ENCODE measurements around the gene YPEL5. TPM values are rescaled to one million over a fixed set of nuclear protein-coding genes. Genes with fewer than 3 reads are reported as not detected.

The YPEL5 gene
- total RNA-seq, 1 donor from 2014 or later: 57.4 TPM

- no peak for TF ChIP-seq CTCF (IDR thresholded peaks at IDR 0.05)
- no peaks in the 10 kb centered on the region for H3K36me3 Mint-ChIP-seq (ENCODE audit: low read depth)
- peaks cover 4% of the 10 kb centered on the region for H3K9me3 Mint-ChIP-seq
- no peak overlapping the region for H3K27ac Mint-ChIP-seq
- H3K4me3 Mint-ChIP-seq: no peak overlapping the region
- DNase-seq (no peak), ATAC-seq (ENCODE audit: low read depth) (no peak)
- CTCF ChIA-PET: interaction anchor here (1.3 kb wide), 1 partner anchor 12 kb away, joined by 3 read pairs; no protein-coding TSS in a partner anchor
- peaks cover 3% of the 10 kb centered on the region for H3K27me3 Mint-ChIP-seq
- intact Hi-C loops (cut with micrococcal nuclease): no loop called here
- POLR2A ChIA-PET: no interaction called here
- H3K4me1 Mint-ChIP-seq: no peaks in the 10 kb centered on the region
Measured at GRCh38 chr2:30127016-30127893, 19.6 kb upstream of the YPEL5 start.

- POLR2A ChIA-PET: no interaction called here
- intact Hi-C loops (cut with micrococcal nuclease): no loop called here
- DNase-seq: no peak
- no peaks in the 10 kb centered on the region for H3K36me3 Mint-ChIP-seq (ENCODE audit: low read depth)
- no peaks in the 10 kb centered on the region for H3K9me3 Mint-ChIP-seq
- peaks cover 16% of the 10 kb centered on the region for H3K27me3 Mint-ChIP-seq
- H3K4me3 Mint-ChIP-seq: no peak overlapping the region
- no peak for ATAC-seq (ENCODE audit: low read depth)
- peaks cover 9% of the 10 kb centered on the region for H3K4me1 Mint-ChIP-seq
- CTCF ChIA-PET: interaction anchor here (1.6 to 1.8 kb wide), 2 partner anchors 12 to 577 kb away, joined by 5 to 6 read pairs; partner anchors contain the start of gene YPEL5
- no peak overlapping the region for H3K27ac Mint-ChIP-seq
- no peak for TF ChIP-seq CTCF (IDR thresholded peaks at IDR 0.05)
Measured at GRCh38 chr2:30134582-30134981, 12.2 kb upstream of the YPEL5 start.

- TF ChIP-seq CTCF (IDR thresholded peaks at IDR 0.05): no peak
- intact Hi-C loops (cut with micrococcal nuclease): no loop called here
- no peak overlapping the region for H3K27ac Mint-ChIP-seq
- peaks cover 16% of the 10 kb centered on the region for H3K27me3 Mint-ChIP-seq
- ChIA-PET CTCF (interaction anchor here (0.9 to 1.6 kb wide), 3 partner anchors 11 to 576 kb away, joined by 3 to 6 read pairs (median 4); partner anchors contain the start of gene YPEL5), POLR2A (no interaction called here)
- H3K36me3 Mint-ChIP-seq (ENCODE audit: low read depth): no peaks in the 10 kb centered on the region
- H3K4me1 Mint-ChIP-seq: peaks cover 11% of the 10 kb centered on the region
- H3K4me3 Mint-ChIP-seq: no peak overlapping the region
- H3K9me3 Mint-ChIP-seq: no peaks in the 10 kb centered on the region
- no peak for DNase-seq
- no peak for ATAC-seq (ENCODE audit: low read depth)
Measured at GRCh38 chr2:30135541-30135940, 11.3 kb upstream of the YPEL5 start.

- Mint-ChIP-seq H3K27me3 (peaks cover 15% of the 10 kb centered on the region), H3K36me3 (ENCODE audit: low read depth) (no peaks in the 10 kb centered on the region), H3K4me1 (peaks cover 11% of the 10 kb centered on the region), H3K4me3 (no peak overlapping the region), H3K27ac (no peak overlapping the region), H3K9me3 (no peaks in the 10 kb centered on the region)
- no peak for ATAC-seq (ENCODE audit: low read depth)
- ChIA-PET CTCF (interaction anchor here (1.0 kb wide), 1 partner anchor 575 kb away, joined by 3 read pairs; no protein-coding TSS in a partner anchor), POLR2A (no interaction called here)
- no peak for TF ChIP-seq CTCF (IDR thresholded peaks at IDR 0.05)
- intact Hi-C loops (cut with micrococcal nuclease): no loop called here
- DNase-seq: no peak
Measured at GRCh38 chr2:30136764-30137444, 9.9 kb upstream of the YPEL5 start.
